Neural crest cell (in vitro differentiated cells): ENCODE measurements around the gene TCEA3. TPM values are rescaled to one million over a fixed set of nuclear protein-coding genes. Genes with fewer than 3 reads are reported as not detected.
A peak's percentile ranks its signal among the peaks of the same experiment; 100 is the strongest.

Source experiments
- DNase-seq: peaks from one replicate; pipeline ENCODE4 v3.0.0; 2021; ENCODE audit warnings: low read depth, mixed read lengths, low spot score
- H3K27ac Mint-ChIP-seq: one replicate; pipeline ENCODE4 v1.8.0; 2021; ENCODE audit warnings: mild to moderate bottlenecking, mixed read lengths; ENCODE audit not compliant: unreplicated experiment
- H3K27me3 Mint-ChIP-seq: 2 replicates; pipeline ENCODE4 v1.8.0; 2021; ENCODE audit warnings: low read depth, mild to moderate bottlenecking, mixed read lengths
- H3K36me3 Mint-ChIP-seq: 2 replicates; pipeline ENCODE4 v1.8.0; 2021; ENCODE audit warnings: low read depth, mild to moderate bottlenecking, mixed read lengths
- H3K4me1 Mint-ChIP-seq: 2 replicates; pipeline ENCODE4 v1.8.0; 2021; ENCODE audit warnings: mixed read lengths
- H3K4me3 Mint-ChIP-seq: one replicate; pipeline ENCODE4 v1.8.0; 2021; ENCODE audit warnings: mild to moderate bottlenecking, mixed read lengths
- H3K9me3 Mint-ChIP-seq: 2 replicates; pipeline ENCODE4 v1.8.0; 2021; ENCODE audit warnings: mixed read lengths
- CTCF ChIP-seq: fragments of 200-600 bp; sonication (generic); conservative IDR thresholded peaks from 2 replicates; pipeline ENCODE4 v1.5.0; 2021; ENCODE audit warnings: antibody characterized with exemption, mild to moderate bottlenecking
- total RNA-seq: library from RNA; stranded (reverse); gene quantifications from 2 replicates; pipeline ENCODE4 v1.2.1, GENCODE V29; 2021

TCEA3 gene
- total RNA-seq, 1 donor from 2014 or later: 1.5 TPM

- no peak overlapping the region for H3K4me3 Mint-ChIP-seq
- no peaks in the 10 kb centered on the region for H3K36me3 Mint-ChIP-seq
- H3K27ac Mint-ChIP-seq: no peak overlapping the region
- no peak for DNase-seq
- no peaks in the 10 kb centered on the region for H3K9me3 Mint-ChIP-seq
- TF ChIP-seq CTCF: no peak
- peaks cover 6% of the 10 kb centered on the region for H3K4me1 Mint-ChIP-seq
- H3K27me3 Mint-ChIP-seq: no peaks in the 10 kb centered on the region
These were observed 15.7 kb downstream of the TCEA3 start for GRCh38 chr1:23408797-23409290.

DNA sequence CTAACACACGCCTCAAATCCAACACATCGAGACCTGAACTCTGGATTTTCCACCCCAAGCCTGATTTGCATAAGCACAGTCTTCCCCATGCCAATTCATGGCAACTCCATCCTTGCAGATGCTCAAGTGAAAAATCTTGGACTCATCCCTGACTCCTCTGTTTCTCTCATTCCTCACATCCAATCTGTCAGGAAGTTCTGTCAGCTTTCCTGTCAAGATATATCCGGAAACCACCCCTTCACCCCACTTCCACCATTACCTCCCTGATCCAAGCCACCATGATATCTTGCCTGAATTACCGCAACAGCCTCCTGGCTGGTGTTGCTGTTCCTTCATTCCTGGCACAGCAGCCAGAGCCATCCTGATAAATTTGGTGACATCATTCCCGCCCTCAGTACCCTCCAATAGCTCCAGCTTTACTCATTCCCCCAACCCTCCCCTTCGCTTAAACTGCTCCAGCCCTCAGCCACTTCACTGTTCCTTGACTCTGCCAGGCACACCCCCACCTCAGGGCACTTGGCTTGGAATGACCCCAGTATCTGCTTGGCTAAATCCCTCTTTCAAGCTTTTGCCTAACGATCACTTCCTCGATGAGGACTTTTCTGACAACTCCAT lies 17.4 kb downstream of the TCEA3 start:
- Mint-ChIP-seq H3K4me3 (no peak overlapping the region), H3K36me3 (no peaks in the 10 kb centered on the region), H3K4me1 (peaks cover 14% of the 10 kb centered on the region), H3K27ac (no peak overlapping the region), H3K27me3 (no peaks in the 10 kb centered on the region), H3K9me3 (no peaks in the 10 kb centered on the region)
- no peak for TF ChIP-seq CTCF
- DNase-seq: no peak

DNA sequence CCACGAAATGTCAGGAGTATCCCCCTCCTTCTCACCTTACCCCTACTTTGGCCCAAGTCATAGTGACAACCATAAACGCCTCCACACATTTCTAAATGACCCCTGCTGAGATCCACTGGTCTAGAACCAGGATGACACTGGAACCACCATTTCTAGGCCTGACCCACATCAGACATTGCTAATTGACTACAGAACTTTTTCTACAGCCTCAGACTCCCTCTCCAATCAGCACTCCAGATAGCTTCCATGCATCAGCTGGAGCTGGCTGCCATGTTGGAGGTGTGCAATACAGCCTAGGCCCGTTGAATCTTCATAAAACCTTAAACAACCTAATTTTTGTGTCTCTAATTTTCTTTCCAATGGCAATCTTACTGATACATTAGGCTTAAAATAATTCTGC lies 18.6 kb downstream of the TCEA3 start:
- Mint-ChIP-seq H3K9me3 (no peaks in the 10 kb centered on the region), H3K4me3 (no peak overlapping the region), H3K27ac (no peak overlapping the region), H3K4me1 (peaks cover 14% of the 10 kb centered on the region), H3K27me3 (no peaks in the 10 kb centered on the region), H3K36me3 (no peaks in the 10 kb centered on the region)
- no peak for DNase-seq
- TF ChIP-seq CTCF: no peak

GRCh38 chr1:23403735-23404486 lies 20.6 kb downstream of the TCEA3 start:
- no peak overlapping the region for H3K4me3 Mint-ChIP-seq
- peaks cover 14% of the 10 kb centered on the region for H3K4me1 Mint-ChIP-seq
- no peaks in the 10 kb centered on the region for H3K36me3 Mint-ChIP-seq
- H3K27me3 Mint-ChIP-seq: no peaks in the 10 kb centered on the region
- TF ChIP-seq CTCF: peak; percentile 96
- H3K27ac Mint-ChIP-seq: no peak overlapping the region
- H3K9me3 Mint-ChIP-seq: no peaks in the 10 kb centered on the region
- peak; percentile 94 for DNase-seq

- DNase-seq: no peak
- H3K27me3 Mint-ChIP-seq: no peaks in the 10 kb centered on the region
- H3K9me3 Mint-ChIP-seq: no peaks in the 10 kb centered on the region
- no peak for TF ChIP-seq CTCF
- H3K4me1 Mint-ChIP-seq: peaks cover 14% of the 10 kb centered on the region
- H3K27ac Mint-ChIP-seq: no peak overlapping the region
- H3K36me3 Mint-ChIP-seq: no peaks in the 10 kb centered on the region
- no peak overlapping the region for H3K4me3 Mint-ChIP-seq
These were observed 21.2 kb downstream of the TCEA3 start for GRCh38 chr1:23403355-23403734.
